Peyer's patch (tissue), 4 donors: ENCODE results near the gene RBPJ.

Source experiments
- CTCF ChIP-seq, 6 experiments: fragments of 450-650 bp in 4 of 6; fragments of 200-600 bp in 2 of 6; sonication (generic) in 1 of 6; IDR thresholded peaks; one replicate each; pipeline ENCODE4 v1.5.1; 2017 to 2019; ENCODE audit warnings: antibody characterized with exemption in 6 of 6, mild to moderate bottlenecking in 3 of 6, moderate library complexity in 1 of 6
- POLR2A ChIP-seq, 2 donors: fragments of 450-650 bp; IDR thresholded peaks; one replicate each; pipeline ENCODE4 v1.5.1; 2017; ENCODE audit warnings: antibody characterized with exemption in 2 of 2, mild to moderate bottlenecking in 2 of 2, moderate library complexity in 2 of 2

- TF ChIP-seq POLR2A (IDR thresholded peaks at IDR 0.05) (no peak), CTCF (IDR thresholded peaks at IDR 0.05) (no peak)
These were observed 97.3 kb downstream of the RBPJ start for GRCh38 chr4:26418107-26418506.
